GM06990 (cell line): Measurements from ENCODE around the gene DPF1.

Experiments
- DNase-seq: peaks from one replicate; pipeline ENCODE4 v3.0.0-alpha.2; 2011; ENCODE audit not compliant: insufficient read length; ENCODE audit errors: extremely low read depth
- H3K27me3 ChIP-seq: replicated peaks from 2 replicates; pipeline ENCODE4 v1.6.0; 2011; ENCODE audit warnings: low read length; ENCODE audit not compliant: control insufficient read depth, insufficient read depth
- H3K36me3 ChIP-seq: 2 replicates; pipeline ENCODE4 v1.5.1; 2011; ENCODE audit warnings: low read length; ENCODE audit not compliant: control insufficient read depth, insufficient read depth
- H3K4me3 ChIP-seq: replicated peaks from 2 replicates; pipeline ENCODE4 v1.5.1; 2011; ENCODE audit warnings: low read depth, mild to moderate bottlenecking, control low read depth, low read length
- CTCF ChIP-seq: IDR thresholded peaks from 2 replicates; pipeline ENCODE4 v1.5.1; 2011; ENCODE audit warnings: low read length, control low read depth, mild to moderate bottlenecking, inconsistent platforms; ENCODE audit not compliant: insufficient read depth, poor library complexity, severe bottlenecking

DPF1 gene

GRCh38 chr19:38211766-38212165 lies 12.3 kb downstream of the DPF1 start:
- Histone ChIP-seq H3K36me3 (peaks cover 4% of the 10 kb centered on the region), H3K27me3 (no peaks in the 10 kb centered on the region), H3K4me3 (no peak overlapping the region)
- DNase-seq: no peak
- no peak for TF ChIP-seq CTCF

DNA sequence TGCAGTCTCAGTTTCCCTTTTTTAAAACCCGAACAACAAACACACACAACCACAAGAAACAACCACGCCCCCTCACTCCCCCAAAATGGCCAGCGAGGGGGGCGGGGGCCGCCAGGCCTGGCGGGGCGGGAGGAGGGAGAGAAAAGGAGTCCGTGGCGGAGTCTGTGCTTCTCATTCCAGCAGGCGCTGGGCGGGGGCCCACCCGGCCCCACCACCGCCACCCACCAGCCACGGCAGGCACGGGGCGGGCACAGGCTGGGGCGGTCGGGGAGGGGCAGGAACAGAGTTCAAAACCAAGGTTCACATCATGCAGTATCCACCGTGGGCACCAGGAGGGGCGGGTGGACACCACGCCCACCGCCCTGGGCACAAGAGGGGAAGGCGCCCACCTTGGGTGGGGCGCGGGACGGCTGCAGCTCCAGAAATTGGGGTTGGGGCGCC lies 12.9 kb downstream of the DPF1 start:
- no peaks in the 10 kb centered on the region for H3K27me3 ChIP-seq
- no peak for TF ChIP-seq CTCF
- H3K4me3 ChIP-seq: no peak overlapping the region
- peaks cover 8% of the 10 kb centered on the region for H3K36me3 ChIP-seq
- no peak for DNase-seq

- H3K27me3 ChIP-seq: no peaks in the 10 kb centered on the region
- TF ChIP-seq CTCF: no peak
- peaks cover 10% of the 10 kb centered on the region for H3K36me3 ChIP-seq
- no peak overlapping the region for H3K4me3 ChIP-seq
- no peak for DNase-seq
These were observed 13.5 kb downstream of the DPF1 start for GRCh38 chr19:38210458-38210987.

- Histone ChIP-seq H3K36me3 (peaks cover 10% of the 10 kb centered on the region), H3K4me3 (no peak overlapping the region), H3K27me3 (no peaks in the 10 kb centered on the region)
- no peak for TF ChIP-seq CTCF
- no peak for DNase-seq
These were observed 14.2 kb downstream of the DPF1 start for GRCh38 chr19:38209671-38210457.

GRCh38 chr19:38209152-38209551 lies 14.9 kb downstream of the DPF1 start:
- no peak for TF ChIP-seq CTCF
- Histone ChIP-seq H3K4me3 (no peak overlapping the region), H3K36me3 (peaks cover 10% of the 10 kb centered on the region), H3K27me3 (no peaks in the 10 kb centered on the region)
- DNase-seq: no peak
